Uterus (tissue), 2 donors: ENCODE results near the gene PLEKHM3.

Experiments used
- POLR2A ChIP-seq, 2 donors: fragments of 450-650 bp; IDR thresholded peaks; one replicate each; pipeline ENCODE4 v1.6.1; 2016; ENCODE audit warnings: antibody characterized with exemption in 2 of 2, mild to moderate bottlenecking in 1 of 2, moderate library complexity in 1 of 2
- TF ChIP-seq, protein P1 (sequence below), 4 experiments: fragments of 200-600 bp in 2 of 4; fragments of 450-650 bp in 2 of 4; sonication (generic) in 2 of 4; IDR thresholded peaks; one replicate each; pipeline ENCODE4 v1.5.1; 2016 to 2019; ENCODE audit warnings: antibody characterized with exemption in 4 of 4, mild to moderate bottlenecking in 2 of 4, moderate library complexity in 1 of 4

DNA sequence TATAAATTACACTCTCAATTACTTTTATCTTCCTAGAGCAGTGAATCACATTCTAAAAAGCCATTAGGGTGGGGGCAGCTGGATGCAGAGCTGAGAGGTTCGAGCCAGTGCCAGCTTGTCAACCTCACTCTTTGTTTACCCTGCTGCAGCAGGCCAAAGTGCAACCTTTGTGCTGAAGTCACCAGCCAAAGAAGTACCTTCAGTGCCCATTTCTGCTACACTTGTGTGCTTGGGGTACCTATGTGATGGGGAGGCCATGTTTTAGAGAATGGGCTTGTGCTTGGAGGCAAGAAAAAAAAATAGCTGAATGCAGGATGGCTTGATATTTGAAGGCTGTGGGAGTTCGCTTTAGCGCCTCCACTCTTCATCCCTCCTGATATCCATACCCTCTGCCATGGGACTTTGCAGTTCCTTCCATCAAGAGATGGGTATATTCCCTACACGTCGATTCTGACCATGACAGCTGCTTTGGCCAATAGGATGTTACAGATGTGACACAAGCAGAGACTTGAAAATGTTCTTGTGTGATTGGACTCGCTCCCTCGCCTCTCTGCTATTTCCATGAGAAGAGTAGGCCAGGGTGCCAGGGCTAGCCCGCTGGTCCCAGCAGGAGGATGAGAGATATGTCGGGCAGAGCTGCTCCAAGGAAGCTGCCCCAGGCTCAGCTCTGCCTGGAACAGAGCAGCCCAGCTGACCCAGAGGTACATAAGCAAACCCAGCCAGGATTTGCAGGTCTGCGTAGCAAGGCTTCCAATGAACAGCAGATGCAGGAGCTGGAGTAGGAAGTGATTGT is 242.9 kb downstream of the PLEKHM3 start:
- TF ChIP-seq, protein P1, sequence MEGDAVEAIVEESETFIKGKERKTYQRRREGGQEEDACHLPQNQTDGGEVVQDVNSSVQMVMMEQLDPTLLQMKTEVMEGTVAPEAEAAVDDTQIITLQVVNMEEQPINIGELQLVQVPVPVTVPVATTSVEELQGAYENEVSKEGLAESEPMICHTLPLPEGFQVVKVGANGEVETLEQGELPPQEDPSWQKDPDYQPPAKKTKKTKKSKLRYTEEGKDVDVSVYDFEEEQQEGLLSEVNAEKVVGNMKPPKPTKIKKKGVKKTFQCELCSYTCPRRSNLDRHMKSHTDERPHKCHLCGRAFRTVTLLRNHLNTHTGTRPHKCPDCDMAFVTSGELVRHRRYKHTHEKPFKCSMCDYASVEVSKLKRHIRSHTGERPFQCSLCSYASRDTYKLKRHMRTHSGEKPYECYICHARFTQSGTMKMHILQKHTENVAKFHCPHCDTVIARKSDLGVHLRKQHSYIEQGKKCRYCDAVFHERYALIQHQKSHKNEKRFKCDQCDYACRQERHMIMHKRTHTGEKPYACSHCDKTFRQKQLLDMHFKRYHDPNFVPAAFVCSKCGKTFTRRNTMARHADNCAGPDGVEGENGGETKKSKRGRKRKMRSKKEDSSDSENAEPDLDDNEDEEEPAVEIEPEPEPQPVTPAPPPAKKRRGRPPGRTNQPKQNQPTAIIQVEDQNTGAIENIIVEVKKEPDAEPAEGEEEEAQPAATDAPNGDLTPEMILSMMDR (IDR thresholded peaks at IDR 0.05): no peak
- no peak for TF ChIP-seq POLR2A (IDR thresholded peaks at IDR 0.05)
